NCI-H226 (cell line): Measurements from ENCODE around the gene RPL12.
A peak's percentile ranks its signal among the peaks of the same experiment; 100 is the strongest.

Source experiments
- DNase-seq: peaks from one replicate; pipeline ENCODE4 v3.0.0-alpha.2; 2015

RPL12 gene

GRCh38 chr9:127437497-127438264 lies 13.5 kb downstream of the RPL12 start:
- DNase-seq, result no peak

GRCh38 chr9:127430415-127430814 lies 20.8 kb downstream of the RPL12 start:
- DNase-seq, result no peak

- DNase-seq, result no peak
These were observed 22.9 kb downstream of the RPL12 start for GRCh38 chr9:127428348-127428747.

GRCh38 chr9:127426756-127427155 lies 24.4 kb downstream of the RPL12 start:
- DNase-seq, result no peak

- no peak for DNase-seq
These were observed 26.6 kb downstream of the RPL12 start for GRCh38 chr9:127424676-127424999.

GRCh38 chr9:127423934-127424675 lies 27.1 kb downstream of the RPL12 start, which contains the start of gene ZNF79:
Gene ZNF79 (plus strand): TSS chr9:127424382. CDS start chr9:127424788, 406 bp downstream.
- peak; percentile 89 for DNase-seq

GRCh38 chr9:127423476-127423933 lies 27.7 kb downstream of the RPL12 start:
- DNase-seq, result no peak

GRCh38 chr9:127422787-127423186 lies 28.4 kb downstream of the RPL12 start:
- no peak for DNase-seq

GRCh38 chr9:127422133-127422782 lies 28.9 kb downstream of the RPL12 start:
- DNase-seq, result no peak

- no peak for DNase-seq
These were observed 30.1 kb downstream of the RPL12 start for GRCh38 chr9:127421057-127421456.

GRCh38 chr9:127419348-127419747 lies 31.9 kb downstream of the RPL12 start:
- DNase-seq, result no peak

GRCh38 chr9:127418037-127418471 lies 33.2 kb downstream of the RPL12 start:
- DNase-seq, result no peak

- DNase-seq, result peak; percentile 65
These were observed 33.8 kb downstream of the RPL12 start for GRCh38 chr9:127417131-127418036.

GRCh38 chr9:127415657-127416056 lies 35.5 kb downstream of the RPL12 start:
- DNase-seq, result no peak

- no peak for DNase-seq
These were observed 36.1 kb downstream of the RPL12 start for GRCh38 chr9:127415141-127415540.

- no peak for DNase-seq
These were observed 40.1 kb downstream of the RPL12 start for GRCh38 chr9:127411122-127411521.

GRCh38 chr9:127407492-127407843 lies 43.7 kb downstream of the RPL12 start:
- no peak for DNase-seq

GRCh38 chr9:127406799-127407491 lies 44.3 kb downstream of the RPL12 start:
- DNase-seq, result no peak

- no peak for DNase-seq
These were observed 45.7 kb downstream of the RPL12 start for GRCh38 chr9:127405344-127406125.

GRCh38 chr9:127404631-127405030 lies 46.6 kb downstream of the RPL12 start:
- no peak for DNase-seq

- DNase-seq, result no peak
These were observed 47.6 kb downstream of the RPL12 start for GRCh38 chr9:127403507-127404192.
